ENCODE data around the gene SLC15A1. TPM values are rescaled to one million over a fixed set of nuclear protein-coding genes. Genes with fewer than 3 reads are reported as not detected.

The SLC15A1 gene
- polyA plus RNA-seq, 1 donor (not counting 4 experiments of a cell fraction or from before 2014, with no cell fraction given): 0.10 TPM

- no peaks in the 10 kb centered on the region for H3K27me3 ChIP-seq (ENCODE audit: control insufficient read depth, extremely low read depth, insufficient read depth, low read length)
- dilution Hi-C loops (cut with MboI; ENCODE audit: extremely low pct_ligation_motif_present, low sequenced_read_pairs): no loop called here
- FAIRE-seq (no peak), DNase-seq (ENCODE audit: low read depth, low spot score) (no peak)
- no peaks in the 10 kb centered on the region for H3K9me1 ChIP-seq (ENCODE audit: control insufficient read depth, extremely low read depth, insufficient read depth, low read length)
- H4K20me1 ChIP-seq (ENCODE audit: control insufficient read depth, extremely low read depth, insufficient read depth, low read length): no peaks in the 10 kb centered on the region
- H3K79me2 ChIP-seq (ENCODE audit: control insufficient read depth, insufficient read depth, low read length): no peaks in the 10 kb centered on the region
- H3K27ac ChIP-seq (ENCODE audit: control insufficient read depth, insufficient read depth, low read length): no peak overlapping the region
- no peaks in the 10 kb centered on the region for H3K36me3 ChIP-seq (ENCODE audit: control insufficient read depth in 2 of 2, extremely low read depth in 1 of 2, insufficient read depth in 2 of 2, low read length in 2 of 2)
- no peak overlapping the region for H3K4me3 ChIP-seq (ENCODE audit: control insufficient read depth in 2 of 3, extremely low read depth in 1 of 3, insufficient read depth in 2 of 3, low read depth in 1 of 3, low read length in 3 of 3)
- no peaks in the 10 kb centered on the region for H3K9me3 ChIP-seq (ENCODE audit: control insufficient read depth, low read depth, low read length)
- TF ChIP-seq CTCF (optimal IDR thresholded peaks at IDR 0.05 in 1 of 3, IDR thresholded peaks at IDR 0.05 in 1 of 3, conservative IDR thresholded peaks at IDR 0.05 in 1 of 3; ENCODE audit: extremely low read depth in 1 of 3, insufficient read depth in 2 of 3, low read length in 3 of 3) (no peak), EZH2 (IDR thresholded peaks at IDR 0.05; ENCODE audit: low read length) (no peak)
- H2AFZ ChIP-seq (ENCODE audit: control insufficient read depth, low read length): no peak overlapping the region
- no peak overlapping the region for H3K4me2 ChIP-seq (ENCODE audit: control insufficient read depth, extremely low read depth, insufficient read depth, low read depth, low read length)
- H3K9ac ChIP-seq (ENCODE audit: control insufficient read depth, extremely low read depth, insufficient read depth, low read length): no peak overlapping the region
- H3K4me1 ChIP-seq (ENCODE audit: control insufficient read depth, extremely low read depth, insufficient read depth, low read length): no peaks in the 10 kb centered on the region
These were observed 29.4 kb upstream of the SLC15A1 start for GRCh38 chr13:98781905-98782304.

GRCh38 chr13:98781470-98781869 is 29.0 kb upstream of the SLC15A1 start:
- H3K27ac ChIP-seq (ENCODE audit: control insufficient read depth, insufficient read depth, low read length): no peak overlapping the region
- H4K20me1 ChIP-seq (ENCODE audit: control insufficient read depth, extremely low read depth, insufficient read depth, low read length): no peaks in the 10 kb centered on the region
- H3K4me2 ChIP-seq (ENCODE audit: control insufficient read depth, extremely low read depth, insufficient read depth, low read depth, low read length): no peak overlapping the region
- no peaks in the 10 kb centered on the region for H3K27me3 ChIP-seq (ENCODE audit: control insufficient read depth, extremely low read depth, insufficient read depth, low read length)
- no peak for FAIRE-seq
- H3K4me1 ChIP-seq (ENCODE audit: control insufficient read depth, extremely low read depth, insufficient read depth, low read length): no peaks in the 10 kb centered on the region
- no peaks in the 10 kb centered on the region for H3K36me3 ChIP-seq (ENCODE audit: control insufficient read depth in 2 of 2, extremely low read depth in 1 of 2, insufficient read depth in 2 of 2, low read length in 2 of 2)
- DNase-seq (ENCODE audit: low read depth, low spot score): no peak
- no peak overlapping the region for H3K9ac ChIP-seq (ENCODE audit: control insufficient read depth, extremely low read depth, insufficient read depth, low read length)
- H3K9me1 ChIP-seq (ENCODE audit: control insufficient read depth, extremely low read depth, insufficient read depth, low read length): no peaks in the 10 kb centered on the region
- H3K79me2 ChIP-seq (ENCODE audit: control insufficient read depth, insufficient read depth, low read length): no peaks in the 10 kb centered on the region
- H3K4me3 ChIP-seq (ENCODE audit: control insufficient read depth in 2 of 3, extremely low read depth in 1 of 3, insufficient read depth in 2 of 3, low read depth in 1 of 3, low read length in 3 of 3): no peak overlapping the region
- H2AFZ ChIP-seq (ENCODE audit: control insufficient read depth, low read length): no peak overlapping the region
- TF ChIP-seq EZH2 (IDR thresholded peaks at IDR 0.05; ENCODE audit: low read length): no peak
- dilution Hi-C loops (cut with MboI; ENCODE audit: extremely low pct_ligation_motif_present, low sequenced_read_pairs): no loop called here
- no peaks in the 10 kb centered on the region for H3K9me3 ChIP-seq (ENCODE audit: control insufficient read depth, low read depth, low read length)

- FAIRE-seq: no peak
- Histone ChIP-seq H2AFZ (ENCODE audit: control insufficient read depth, low read length) (no peak overlapping the region), H3K79me2 (ENCODE audit: control insufficient read depth, insufficient read depth, low read length) (no peaks in the 10 kb centered on the region), H3K27me3 (ENCODE audit: control insufficient read depth, extremely low read depth, insufficient read depth, low read length) (no peaks in the 10 kb centered on the region), H3K9me3 (ENCODE audit: control insufficient read depth, low read depth, low read length) (no peaks in the 10 kb centered on the region), H3K4me1 (ENCODE audit: control insufficient read depth, extremely low read depth, insufficient read depth, low read length) (peaks cover under 1% of the 10 kb centered on the region), H3K36me3 (ENCODE audit: control insufficient read depth in 2 of 2, extremely low read depth in 1 of 2, insufficient read depth in 2 of 2, low read length in 2 of 2) (no peaks in the 10 kb centered on the region), H3K9ac (ENCODE audit: control insufficient read depth, extremely low read depth, insufficient read depth, low read length) (no peak overlapping the region), H3K27ac (ENCODE audit: control insufficient read depth, insufficient read depth, low read length) (no peak overlapping the region), H3K4me3 (ENCODE audit: control insufficient read depth in 2 of 3, extremely low read depth in 1 of 3, insufficient read depth in 2 of 3, low read depth in 1 of 3, low read length in 3 of 3) (no peak overlapping the region), H3K9me1 (ENCODE audit: control insufficient read depth, extremely low read depth, insufficient read depth, low read length) (no peaks in the 10 kb centered on the region), H4K20me1 (ENCODE audit: control insufficient read depth, extremely low read depth, insufficient read depth, low read length) (no peaks in the 10 kb centered on the region), H3K4me2 (ENCODE audit: control insufficient read depth, extremely low read depth, insufficient read depth, low read depth, low read length) (no peak overlapping the region)
- DNase-seq (ENCODE audit: low read depth, low spot score): no peak
- dilution Hi-C loops (cut with MboI; ENCODE audit: extremely low pct_ligation_motif_present, low sequenced_read_pairs): no loop called here
- no peak for TF ChIP-seq EZH2 (IDR thresholded peaks at IDR 0.05; ENCODE audit: low read length)
- TF ChIP-seq CTCF (optimal IDR thresholded peaks at IDR 0.05 in 1 of 3, IDR thresholded peaks at IDR 0.05 in 1 of 3, conservative IDR thresholded peaks at IDR 0.05 in 1 of 3; ENCODE audit: extremely low read depth in 1 of 3, insufficient read depth in 2 of 3, low read length in 3 of 3): no peak
These were observed 28.6 kb upstream of the SLC15A1 start for GRCh38 chr13:98781045-98781444.

All from keratinocyte (primary cell).